ENCODE results near the gene ZNF606. TPM values are rescaled to one million over a fixed set of nuclear protein-coding genes. Genes with fewer than 3 reads are reported as not detected.

Gene ZNF606
- total and polyA plus RNA-seq, 9 of the 15 experiments (the other 6 are each of a cell fraction or from before 2014, with no cell fraction given) = 0.03 to 0.98 (median 0.28) TPM

DNA sequence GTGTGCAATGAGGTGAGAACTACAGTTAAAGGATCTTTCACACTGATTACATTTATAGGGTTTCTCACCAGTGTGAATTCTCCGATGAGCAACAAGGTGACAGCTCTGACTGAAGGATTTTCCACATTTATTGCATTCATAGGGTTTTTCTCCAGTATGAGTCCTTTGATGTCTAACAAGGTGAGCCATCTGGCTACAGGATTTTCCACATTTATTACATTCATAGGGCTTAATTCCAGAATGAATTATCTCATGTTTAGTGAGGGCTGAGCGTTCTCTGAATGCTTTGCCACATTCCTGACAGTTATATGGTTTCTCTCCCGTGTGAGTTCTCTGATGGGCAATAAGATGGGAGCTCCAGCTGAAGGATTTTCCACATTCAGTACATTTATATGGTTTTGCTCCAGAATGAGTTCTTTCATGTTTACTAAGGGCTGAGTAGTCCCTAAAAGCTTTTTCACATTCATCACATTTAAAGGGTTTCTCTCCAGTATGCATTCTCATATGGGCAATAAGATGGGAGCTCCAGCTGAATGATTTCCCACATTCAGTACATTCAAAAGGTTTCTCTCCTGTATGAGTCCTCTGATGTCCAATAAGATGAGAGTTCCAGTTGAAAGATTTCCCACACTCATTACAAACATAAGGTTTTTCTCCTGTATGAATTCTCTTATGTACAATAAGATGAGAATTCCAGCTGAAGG lies 23.9 kb downstream of the ZNF606 start:
- FAIRE-seq = no peak
- ATAC-seq = no peak
- 6% methylated on average over 3 of the region's 3 CpGs for WGBS (ENCODE audit: insufficient coverage, low coverage, missing lambda C conversion rate)
- H3K4me2 ChIP-seq (ENCODE audit: insufficient read depth, low read length) = no peak overlapping the region
- BruUV-seq (replicated peaks) = no TSS peak
- no peak overlapping the region for H3K4me3 ChIP-seq
- H3K9me1 ChIP-seq (ENCODE audit: control insufficient read depth, insufficient read depth, low read length) = no peaks in the 10 kb centered on the region
- H4K20me1 ChIP-seq (replicated peaks; ENCODE audit: control insufficient read depth, insufficient read depth, low read length) = no peaks in the 10 kb centered on the region
- intact Hi-C loops (cut with micrococcal nuclease) (no loop called here), in situ Hi-C loops (cut with MboI) (no loop called here)
- H3K27ac ChIP-seq (ENCODE audit: extremely low read depth, low read depth, low read length) = no peak overlapping the region
- DNase-seq (ENCODE audit: extremely low read depth in 1 of 4, low spot score in 3 of 4) = no peak
- no peak overlapping the region for H3K9ac ChIP-seq (ENCODE audit: insufficient read depth in 1 of 2, low read depth in 2 of 2, low read length in 2 of 2)
- no peaks in the 10 kb centered on the region for H3K4me1 ChIP-seq (replicated peaks in 1 of 2; ENCODE audit: control insufficient read depth in 2 of 2, insufficient read depth in 2 of 2, low read length in 2 of 2)
- H2AFZ ChIP-seq (ENCODE audit: low read depth, low read length) = no peak overlapping the region
- no peaks in the 10 kb centered on the region; the same call in 1 of the 2 replicates for H3K9me3 ChIP-seq (replicated peaks; ENCODE audit: control insufficient read depth, insufficient read depth, low read depth, low read length)
- no peaks in the 10 kb centered on the region for H3K27me3 ChIP-seq (ENCODE audit: control insufficient read depth in 2 of 2, insufficient read depth in 2 of 2, low read length in 2 of 2)
- TF ChIP-seq TCF7 (IDR thresholded peaks at IDR 0.05; ENCODE audit: borderline replicate concordance) = no peak
- TF ChIP-seq ZNF75A (CRISPR knock-in tag; IDR thresholded peaks at IDR 0.05) = 0 out of 2 replicates have a peak, but pooled peaks have one; percentile 42
- peak; percentile 98 for TF ChIP-seq ZNF274 (IDR thresholded peaks at IDR 0.05; ENCODE audit: borderline replicate concordance, low read depth, low read length)
- ChIA-PET CTCF (ENCODE audit: low intra/inter-chr PET ratio) (no interaction called here), POLR2A (no interaction called here)
- no peaks in the 10 kb centered on the region for H3K36me3 ChIP-seq (ENCODE audit: control insufficient read depth, insufficient read depth, low read length)
- no peaks in the 10 kb centered on the region for H3K79me2 ChIP-seq (ENCODE audit: control insufficient read depth, insufficient read depth, low read length)

DNA sequence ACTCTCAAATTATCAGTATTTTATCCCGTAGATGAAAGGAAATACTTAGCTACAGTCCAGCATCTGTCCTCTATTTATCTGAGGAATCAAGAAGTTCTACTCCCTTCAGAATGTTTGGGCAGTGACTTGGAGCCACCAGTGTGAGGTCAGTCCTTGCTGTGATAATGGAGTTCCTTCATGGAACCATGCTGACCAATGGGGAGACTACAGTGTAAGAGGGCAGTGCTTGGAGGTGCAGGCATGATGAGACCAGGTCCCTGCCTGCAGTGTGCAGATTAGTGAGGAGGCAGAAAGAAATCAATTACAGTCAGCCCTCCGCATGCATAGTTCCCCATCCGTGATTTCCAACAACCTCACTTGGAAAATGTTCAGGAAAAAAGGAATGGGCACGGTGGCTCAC lies 28.2 kb downstream of the ZNF606 start, which contains the start of gene C19orf18:
TSS of gene C19orf18 (minus strand) at position 101 of the 400 bp plus-strand sequence. CDS start 102 bp downstream, outside the sequence.
- no peak within 1 kb of the TSS for H2AFZ ChIP-seq (ENCODE audit: low read depth, low read length)
- DNase-seq (ENCODE audit: extremely low read depth in 1 of 4, low spot score in 3 of 4) = no peak
- H3K79me2 ChIP-seq (ENCODE audit: control insufficient read depth, insufficient read depth, low read length) = no peaks in the 10 kb centered on the region
- TF ChIP-seq KAT7 (CRISPR knock-in tag; IDR thresholded peaks at IDR 0.05; ENCODE audit: borderline replicate concordance) (no peak), EGR1 (conservative IDR thresholded peaks at IDR 0.05) (no peak), ATF7 (IDR thresholded peaks at IDR 0.05) (no peak)
- intact Hi-C loops (cut with micrococcal nuclease) = no loop called here
- FAIRE-seq = no peak
- POLR2A ChIA-PET = no interaction called here
- no peak within 1 kb of the TSS for H3K27ac ChIP-seq (ENCODE audit: extremely low read depth, low read depth, low read length)
- no peaks in the 10 kb centered on the region for H3K27me3 ChIP-seq (ENCODE audit: control insufficient read depth in 2 of 2, insufficient read depth in 2 of 2, low read length in 2 of 2)
- H3K9me1 ChIP-seq (ENCODE audit: control insufficient read depth, insufficient read depth, low read length) = no peaks in the 10 kb centered on the region
- WGBS (ENCODE audit: insufficient coverage, low coverage, missing lambda C conversion rate) = 0% methylated on average over 4 of the region's 4 CpGs
- H3K4me2 ChIP-seq (ENCODE audit: insufficient read depth, low read length) = no peak within 1 kb of the TSS
- BruUV-seq (replicated peaks) = no TSS peak
- no peak within 1 kb of the TSS for H3K9ac ChIP-seq (ENCODE audit: insufficient read depth in 1 of 2, low read depth in 2 of 2, low read length in 2 of 2)
- CTCF ChIA-PET (ENCODE audit: low intra/inter-chr PET ratio) = no interaction called here
- in situ Hi-C loops (cut with MboI) = no loop called here
- H3K36me3 ChIP-seq (ENCODE audit: control insufficient read depth, insufficient read depth, low read length) = no peaks in the 10 kb centered on the region
- H3K9me3 ChIP-seq (replicated peaks; ENCODE audit: control insufficient read depth, insufficient read depth, low read depth, low read length) = no peaks in the 10 kb centered on the region; the same call in 1 of the 2 replicates
- ATAC-seq = no peak
- H3K4me3 ChIP-seq = no peak within 1 kb of the TSS
- H4K20me1 ChIP-seq (replicated peaks; ENCODE audit: control insufficient read depth, insufficient read depth, low read length) = no peaks in the 10 kb centered on the region
- no peaks in the 10 kb centered on the region for H3K4me1 ChIP-seq (replicated peaks in 1 of 2; ENCODE audit: control insufficient read depth in 2 of 2, insufficient read depth in 2 of 2, low read length in 2 of 2)
